Mesenchymal stem cell (in vitro differentiated cells and primary cell): ENCODE measurements around the gene GAST.

ENCODE experiments used
- DNase-seq: peaks from one replicate; pipeline ENCODE4 v3.0.0-alpha.2; 2013
- H2AFZ ChIP-seq: one replicate; pipeline ENCODE4 v1.6.1; 2013; ENCODE audit warnings: low read depth, mild to moderate bottlenecking, control low read depth, inconsistent platforms, low read length, moderate library complexity
- H2AK5ac ChIP-seq: 2 replicates; pipeline ENCODE4 v1.6.1; 2013; ENCODE audit warnings: low read length, moderate library complexity, mild to moderate bottlenecking, inconsistent platforms; ENCODE audit not compliant: severe bottlenecking
- H2BK120ac ChIP-seq: one replicate; pipeline ENCODE4 v1.6.1; 2013; ENCODE audit warnings: low read depth, mild to moderate bottlenecking, inconsistent platforms, low read length, moderate library complexity
- H2BK12ac ChIP-seq, 2 experiments: one replicate each; pipeline ENCODE4 v1.6.1; 2013; ENCODE audit warnings: inconsistent platforms in 2 of 2, low read length in 2 of 2, mild to moderate bottlenecking in 2 of 2, moderate library complexity in 2 of 2, control low read depth in 1 of 2
- H2BK15ac ChIP-seq: one replicate; pipeline ENCODE4 v1.6.1; 2013; ENCODE audit warnings: mild to moderate bottlenecking, low read depth, inconsistent platforms; ENCODE audit not compliant: poor library complexity, severe bottlenecking
- H2BK5ac ChIP-seq: 2 replicates; pipeline ENCODE4 v1.6.1; 2013; ENCODE audit warnings: low read depth, mild to moderate bottlenecking, low read length, control low read depth, inconsistent platforms; ENCODE audit not compliant: poor library complexity, severe bottlenecking
- H3K14ac ChIP-seq, 2 experiments: one replicate each; pipeline ENCODE4 v1.6.1; 2013; ENCODE audit warnings: inconsistent platforms in 2 of 2, low read length in 2 of 2, control low read depth in 1 of 2, mild to moderate bottlenecking in 1 of 2, moderate library complexity in 1 of 2
- H3K18ac ChIP-seq, 2 experiments: one replicate each; pipeline ENCODE4 v1.6.1; 2013; ENCODE audit warnings: inconsistent platforms in 2 of 2, low read length in 2 of 2, control low read depth in 1 of 2, low read depth in 1 of 2, mild to moderate bottlenecking in 1 of 2
- H3K23ac ChIP-seq, 2 experiments: one replicate each; pipeline ENCODE4 v1.6.1; 2013; ENCODE audit warnings: inconsistent platforms in 2 of 2, low read length in 2 of 2, mild to moderate bottlenecking in 2 of 2, moderate library complexity in 2 of 2, control low read depth in 1 of 2
- H3K27ac ChIP-seq: 2 replicates; pipeline ENCODE4 v1.5.1; 2013; ENCODE audit warnings: mild to moderate bottlenecking, moderate library complexity, low read length, control low read depth, inconsistent platforms; ENCODE audit not compliant: poor library complexity, severe bottlenecking
- H3K27me3 ChIP-seq, 2 experiments: 2 replicates each; pipeline versions ENCODE4 v1.6.1 to v1.7.0; 2013; ENCODE audit warnings: low read length in 2 of 2, mild to moderate bottlenecking in 2 of 2, moderate library complexity in 2 of 2, control low read depth in 1 of 2, inconsistent platforms in 1 of 2; ENCODE audit not compliant: control insufficient read depth in 1 of 2, insufficient read depth in 1 of 2
- H3K36me3 ChIP-seq, 2 experiments: 2 replicates each; pipeline versions ENCODE4 v1.6.1 to v1.7.0; 2013; ENCODE audit warnings: low read length in 2 of 2, control low read depth in 1 of 2, inconsistent platforms in 1 of 2, low read depth in 1 of 2, mild to moderate bottlenecking in 1 of 2; ENCODE audit not compliant: insufficient read depth in 2 of 2, control insufficient read depth in 1 of 2
- H3K4ac ChIP-seq, 2 experiments: one replicate each; pipeline ENCODE4 v1.6.1; 2013; ENCODE audit warnings: inconsistent platforms in 2 of 2, low read length in 2 of 2, mild to moderate bottlenecking in 2 of 2, moderate library complexity in 2 of 2, control low read depth in 1 of 2, low read depth in 1 of 2
- H3K4me1 ChIP-seq: 2 replicates; pipeline ENCODE4 v1.6.1; 2013; ENCODE audit warnings: low read depth, low read length, control low read depth; ENCODE audit not compliant: control insufficient read depth, insufficient read depth
- H3K4me2 ChIP-seq: 2 replicates; pipeline ENCODE4 v1.6.1; 2013; ENCODE audit warnings: low read length, mild to moderate bottlenecking, inconsistent platforms; ENCODE audit not compliant: poor library complexity, severe bottlenecking
- H3K4me3 ChIP-seq, 2 experiments: 2 replicates each; pipeline versions ENCODE4 v1.5.1 to v1.7.0; 2013; ENCODE audit warnings: low read length in 2 of 2, mild to moderate bottlenecking in 2 of 2, control low read depth in 1 of 2, low read depth in 1 of 2; ENCODE audit not compliant: insufficient read depth in 1 of 2
- H3K79me1 ChIP-seq: replicated peaks from 2 replicates; pipeline ENCODE4 v1.6.1; 2013; ENCODE audit warnings: mild to moderate bottlenecking, control low read depth, low read length, inconsistent platforms; ENCODE audit not compliant: poor library complexity, severe bottlenecking
- H3K9ac ChIP-seq: 2 replicates; pipeline ENCODE4 v1.7.0; 2013; ENCODE audit warnings: mild to moderate bottlenecking, low read length, moderate library complexity
- H3K9me3 ChIP-seq: 2 replicates; pipeline ENCODE4 v1.7.0; 2013; ENCODE audit warnings: mild to moderate bottlenecking, low read length; ENCODE audit not compliant: control insufficient read depth
- H4K8ac ChIP-seq: one replicate; pipeline ENCODE4 v1.6.1; 2013; ENCODE audit warnings: inconsistent platforms, mild to moderate bottlenecking, low read length, moderate library complexity
- H4K91ac ChIP-seq: one replicate; pipeline ENCODE4 v1.6.1; 2013; ENCODE audit warnings: mild to moderate bottlenecking, low read length, inconsistent platforms
- WGBS: methylation state at CpG from one replicate; pipeline ENCODE4 v1.1.7; 2013; ENCODE audit warnings: mixed read lengths; 5-methylcytosine and 5-hydroxymethylcytosine counted together

GAST gene

DNA sequence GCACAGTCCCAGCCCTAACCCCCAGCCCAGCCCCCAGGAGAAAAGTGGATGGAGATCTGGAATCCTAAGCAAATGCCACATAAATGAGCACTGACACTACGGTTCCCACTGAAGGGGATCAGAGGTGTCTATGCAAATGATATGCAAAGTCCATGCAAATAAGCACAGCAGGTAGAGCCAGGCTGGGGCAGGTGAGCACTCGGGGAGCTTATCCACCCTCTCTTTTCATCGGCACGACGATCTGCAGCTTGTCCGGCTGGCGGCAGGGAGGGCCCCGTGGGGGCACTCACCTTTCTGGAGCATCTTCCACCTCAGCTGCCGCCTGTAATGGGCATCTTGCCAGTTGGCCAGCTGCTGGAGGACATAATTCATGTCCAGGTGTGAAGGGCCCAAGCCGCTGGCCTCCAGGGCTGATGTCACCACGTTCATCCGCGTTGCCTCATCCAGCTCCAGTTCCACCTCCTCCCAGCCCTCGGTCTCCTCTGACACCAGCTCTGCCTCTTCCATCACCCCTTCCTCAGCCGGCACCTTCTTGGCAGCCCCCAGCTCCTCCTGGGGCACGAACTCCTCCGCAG lies 12.4 kb downstream of the GAST start:
- Histone ChIP-seq H2BK120ac (no peak overlapping the region), H3K36me3 (no peaks in the 10 kb centered on the region), H3K14ac (no peak overlapping the region), H3K23ac (no peak overlapping the region), H2AFZ (no peak overlapping the region), H3K27me3 (peaks cover 5 to 46% of the 10 kb centered on the region in 2 experiments), H3K4me3 (no peak overlapping the region), H2BK5ac (no peak overlapping the region), H2BK12ac (no peak overlapping the region), H3K4ac (no peak overlapping the region), H3K79me1 (no peaks in the 10 kb centered on the region), H3K4me1 (peaks cover 12% of the 10 kb centered on the region), H2BK15ac (no peak overlapping the region), H3K9me3 (no peaks in the 10 kb centered on the region), H2AK5ac (no peak overlapping the region), H4K8ac (no peak overlapping the region), H3K18ac (no peak overlapping the region), H3K9ac (no peak overlapping the region), H3K27ac (no peak overlapping the region), H4K91ac (peak overlapping the region; percentile 39), H3K4me2 (no peak overlapping the region)
- 90% methylated on average over 16 of the region's 17 CpGs for WGBS
- DNase-seq = no peak

DNA sequence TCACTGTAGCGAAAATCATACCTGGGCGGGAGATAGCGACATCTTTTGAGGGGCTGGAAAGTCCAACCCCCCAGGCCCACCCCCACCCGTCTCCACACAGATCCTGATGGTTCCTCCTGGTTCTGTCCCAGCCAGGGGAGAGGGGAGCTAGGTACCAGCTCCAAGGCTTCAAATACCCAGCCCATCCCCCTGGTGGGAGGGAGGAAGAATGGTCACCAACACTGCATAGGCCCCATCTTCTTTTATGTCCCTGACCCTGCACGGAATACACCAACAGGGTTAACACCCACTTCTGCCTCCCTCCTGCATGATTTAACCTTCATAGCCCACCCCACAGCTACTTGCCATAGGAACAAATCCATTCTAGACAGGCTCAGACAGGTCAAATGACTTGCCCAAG lies 13.0 kb downstream of the GAST start:
- peaks cover 6 to 48% of the 10 kb centered on the region in 2 experiments for H3K27me3 ChIP-seq
- no peak overlapping the region for H4K8ac ChIP-seq
- no peak overlapping the region for H3K9ac ChIP-seq
- no peak overlapping the region for H2AK5ac ChIP-seq
- no peak overlapping the region for H2BK15ac ChIP-seq
- H2AFZ ChIP-seq = no peak overlapping the region
- peak overlapping the region; percentile 7 for H4K91ac ChIP-seq
- H3K4me2 ChIP-seq = no peak overlapping the region
- H3K4ac ChIP-seq = no peak overlapping the region
- no peak overlapping the region for H3K23ac ChIP-seq
- WGBS = 87% methylated on average over 4 of the region's 5 CpGs
- no peak overlapping the region for H3K14ac ChIP-seq
- no peaks in the 10 kb centered on the region for H3K36me3 ChIP-seq
- DNase-seq = no peak
- no peak overlapping the region for H3K27ac ChIP-seq
- H3K4me3 ChIP-seq = no peak overlapping the region
- H3K18ac ChIP-seq = no peak overlapping the region
- H3K9me3 ChIP-seq = no peaks in the 10 kb centered on the region
- no peak overlapping the region for H2BK12ac ChIP-seq
- H2BK5ac ChIP-seq = no peak overlapping the region
- no peak overlapping the region for H2BK120ac ChIP-seq
- no peaks in the 10 kb centered on the region for H3K79me1 ChIP-seq
- peaks cover 12% of the 10 kb centered on the region for H3K4me1 ChIP-seq

DNA sequence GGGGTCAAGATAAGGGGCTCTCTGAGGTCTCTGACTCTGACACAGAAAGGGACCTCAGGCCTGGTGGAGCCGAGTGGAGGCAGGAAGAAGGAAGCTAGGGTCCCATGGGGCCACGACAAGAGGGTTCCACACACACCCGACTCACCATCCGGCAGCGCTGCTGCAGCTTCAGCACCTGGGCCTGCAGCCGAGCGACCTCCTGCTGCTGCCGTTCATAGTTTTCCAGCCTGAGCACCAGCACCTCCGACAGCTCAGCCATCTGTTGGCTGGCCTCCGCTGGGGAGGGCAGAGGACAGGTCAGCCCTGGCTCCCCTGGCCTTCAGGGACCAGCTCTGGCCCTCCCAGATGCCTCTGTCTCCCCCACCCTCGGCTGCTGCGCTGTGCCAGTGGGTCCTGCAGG lies 15.9 kb downstream of the GAST start:
- no peak overlapping the region for H3K9ac ChIP-seq
- no peak overlapping the region for H3K4me3 ChIP-seq
- H3K4me1 ChIP-seq = peaks cover 10% of the 10 kb centered on the region
- H3K27ac ChIP-seq = no peak overlapping the region
- H3K27me3 ChIP-seq = peaks cover 29 to 66% of the 10 kb centered on the region in 2 experiments
- no peak overlapping the region for H2AFZ ChIP-seq
- H3K23ac ChIP-seq = no peak overlapping the region
- no peak overlapping the region for H3K4me2 ChIP-seq
- no peak overlapping the region for H2BK5ac ChIP-seq
- no peaks in the 10 kb centered on the region for H3K36me3 ChIP-seq
- no peak overlapping the region for H3K14ac ChIP-seq
- no peaks in the 10 kb centered on the region for H3K79me1 ChIP-seq
- no peak overlapping the region for H2BK12ac ChIP-seq
- no peak overlapping the region for H2AK5ac ChIP-seq
- H3K9me3 ChIP-seq = no peaks in the 10 kb centered on the region
- H2BK120ac ChIP-seq = no peak overlapping the region
- 66% methylated on average over 12 of the region's 12 CpGs for WGBS
- H4K8ac ChIP-seq = no peak overlapping the region
- H3K4ac ChIP-seq = no peak overlapping the region
- DNase-seq = no peak
- H3K18ac ChIP-seq = no peak overlapping the region
- no peak overlapping the region for H4K91ac ChIP-seq
- no peak overlapping the region for H2BK15ac ChIP-seq

DNA sequence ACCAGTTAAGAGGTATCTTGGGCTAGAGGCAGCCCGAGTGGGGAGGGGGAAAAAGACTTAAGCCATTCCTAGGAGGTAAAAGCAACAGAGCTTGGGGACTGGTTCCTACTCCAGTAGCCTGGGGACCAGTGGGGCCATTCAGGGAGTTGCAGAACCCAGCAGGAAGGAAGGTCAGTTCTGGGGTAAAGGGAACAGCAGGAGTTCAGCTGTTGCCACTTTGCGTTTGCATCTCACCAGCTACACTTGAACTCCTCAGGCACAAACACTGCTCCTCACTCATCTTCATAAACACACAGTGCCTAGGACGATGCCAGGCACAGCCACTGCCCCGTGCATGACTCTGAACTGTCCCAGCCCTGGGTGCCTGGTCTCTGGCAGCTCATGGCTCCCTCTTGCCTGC lies 18.3 kb downstream of the GAST start:
- no peak overlapping the region for H2BK5ac ChIP-seq
- no peak overlapping the region for H3K4me2 ChIP-seq
- H3K27ac ChIP-seq = no peak overlapping the region
- no peak overlapping the region for H3K4me3 ChIP-seq
- no peak overlapping the region for H3K9ac ChIP-seq
- H3K9me3 ChIP-seq = no peaks in the 10 kb centered on the region
- no peaks in the 10 kb centered on the region for H3K36me3 ChIP-seq
- H3K79me1 ChIP-seq = no peaks in the 10 kb centered on the region
- H4K8ac ChIP-seq = no peak overlapping the region
- H3K27me3 ChIP-seq = peaks cover 50 to 68% of the 10 kb centered on the region in 2 experiments
- no peak overlapping the region for H2AK5ac ChIP-seq
- WGBS = 63% methylated on average over 4 of the region's 4 CpGs
- H3K18ac ChIP-seq = peak overlapping the region in 1 of 2 experiments; percentile 21
- no peak overlapping the region for H2AFZ ChIP-seq
- no peak overlapping the region for H2BK120ac ChIP-seq
- H3K4ac ChIP-seq = no peak overlapping the region
- no peak overlapping the region for H3K23ac ChIP-seq
- no peak overlapping the region for H4K91ac ChIP-seq
- H2BK12ac ChIP-seq = no peak overlapping the region
- no peak overlapping the region for H3K14ac ChIP-seq
- DNase-seq = no peak
- no peak overlapping the region for H2BK15ac ChIP-seq
- peaks cover 24% of the 10 kb centered on the region for H3K4me1 ChIP-seq
